Activated T-cell treated with anti-CD3 and anti-CD28 coated beads, Interleukin-2, amount 50 U/mL, for 1 hour (primary cell): ENCODE measurements around the gene GLT1D1.
"Not testable (repeated sequence)": the region's sequence is repeated elsewhere in the genome, so short reads cannot be mapped to it uniquely, and the experiment has no call there.

Experiments
- DNase-seq: peaks from one replicate; pipeline ENCODE4 v3.0.0-alpha.2; 2020

GLT1D1 gene

DNA sequence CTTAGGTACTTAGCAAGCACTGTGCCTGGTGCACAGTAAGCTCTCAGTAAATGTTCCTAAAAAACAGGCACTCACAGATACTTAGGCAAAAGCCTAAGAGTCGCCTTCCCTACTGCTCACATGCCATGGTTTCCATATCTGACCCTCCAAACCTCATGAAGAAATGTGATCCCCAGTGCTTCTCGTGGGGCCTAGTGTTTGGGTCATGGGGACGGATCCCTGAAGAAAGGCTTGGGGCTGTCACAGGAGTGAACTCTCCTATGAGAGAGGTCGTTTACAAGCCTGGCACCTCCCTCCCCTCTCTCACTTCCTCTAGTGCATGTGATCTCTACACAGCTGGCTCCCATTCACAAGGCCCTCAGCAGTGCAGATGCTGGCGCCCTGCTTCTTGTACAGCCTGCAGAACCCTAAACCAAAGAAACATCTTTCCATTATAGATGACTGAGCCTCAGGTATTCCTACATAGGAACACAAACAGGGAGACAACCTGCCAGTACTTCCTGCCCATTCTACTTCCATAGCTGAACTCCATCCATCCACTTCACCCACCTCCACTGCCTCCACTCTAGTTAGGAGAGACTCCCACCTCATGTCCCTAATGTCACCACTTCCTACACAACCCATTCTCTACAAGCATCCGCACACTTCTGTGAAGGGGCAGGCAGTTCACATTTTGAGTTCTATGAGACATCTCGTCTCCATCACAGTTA, 32.4 kb upstream of the GLT1D1 start:
- no peak for DNase-seq

DNA sequence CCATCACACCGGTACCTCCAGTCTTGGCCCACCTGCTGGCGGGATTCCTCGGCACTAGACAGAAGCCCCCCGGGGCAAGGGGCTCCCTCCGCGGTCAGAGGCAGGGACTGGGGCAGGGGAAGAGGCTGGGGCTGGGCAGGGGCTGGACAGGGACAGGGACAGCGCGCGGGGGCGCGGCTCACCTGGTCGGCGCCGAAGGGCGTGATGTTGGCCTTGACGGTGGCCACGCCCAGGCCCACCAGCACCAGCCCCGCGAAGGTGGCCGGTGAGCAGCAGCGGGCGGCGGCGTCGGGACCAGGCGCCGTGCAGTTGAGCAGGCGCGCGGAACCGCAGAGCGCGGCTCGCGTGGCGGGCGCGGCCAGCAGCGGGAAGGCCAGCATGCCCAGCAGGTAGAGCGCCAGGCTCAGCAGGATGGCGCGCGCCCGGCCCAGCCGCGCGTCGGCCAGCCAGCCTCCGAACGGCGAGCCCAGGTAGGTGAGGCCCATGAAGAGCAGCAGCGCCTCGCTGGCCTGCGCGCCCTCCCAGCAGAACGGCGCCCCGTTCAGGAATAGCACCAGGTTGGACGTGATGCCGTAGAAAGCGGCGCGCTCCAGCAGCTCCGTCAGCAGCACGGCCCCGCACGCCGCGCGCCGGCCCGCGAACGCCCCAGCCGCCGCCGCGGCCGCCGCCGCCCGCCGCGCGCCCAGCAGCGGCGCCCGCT, 29.9 kb upstream of the GLT1D1 start:
- no peak for DNase-seq

DNA sequence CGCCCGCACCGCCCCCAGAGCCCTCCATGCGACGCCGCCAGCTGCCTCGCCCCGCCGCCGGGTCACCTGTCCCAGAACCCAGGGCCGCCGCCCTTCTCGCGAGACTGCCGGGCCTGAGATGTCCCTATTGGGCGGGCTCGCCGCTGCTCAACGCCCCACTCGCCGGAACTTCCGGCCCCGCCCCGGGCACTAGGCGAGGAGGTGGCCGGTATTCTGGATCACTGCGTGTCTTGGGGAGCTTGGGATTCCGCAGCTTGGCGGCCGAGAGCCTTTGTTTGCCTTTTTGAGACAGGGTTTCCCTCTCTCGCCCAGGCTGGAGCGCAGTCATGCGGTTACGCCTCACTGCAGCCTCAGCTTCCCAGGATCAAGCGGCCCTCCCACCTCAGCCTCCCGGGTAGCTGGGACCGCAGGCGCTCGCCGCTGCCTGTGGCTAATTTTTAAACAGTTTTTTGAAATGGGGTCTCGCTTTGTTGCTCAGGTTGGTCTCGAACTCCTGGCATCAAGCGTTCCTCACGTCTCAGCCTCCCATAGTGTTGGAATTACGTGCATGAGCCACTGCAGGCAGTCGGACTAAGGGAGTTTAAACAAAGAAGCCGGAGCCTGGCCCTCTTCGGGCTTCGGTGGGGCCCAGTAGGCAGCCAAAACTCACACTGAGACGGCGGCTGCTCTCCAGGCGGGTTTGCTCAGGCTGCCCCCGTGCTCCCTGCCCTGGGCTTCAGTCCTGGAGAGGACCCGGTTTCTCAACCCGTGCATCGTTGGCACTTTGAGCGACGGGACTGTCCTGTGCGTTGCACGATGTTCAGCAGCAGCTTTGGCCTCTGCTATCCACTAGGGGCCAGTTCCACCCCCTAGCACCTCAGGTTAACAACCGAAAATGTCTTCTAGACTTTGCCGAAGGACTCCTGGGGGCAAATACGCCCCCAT, 29.1 kb upstream of the GLT1D1 start, which contains the start of gene SLC15A4:
SLC15A4 (minus strand) TSS at position 43 of the 924 bp plus-strand sequence; CDS start at position 28, 15 bp downstream.
- peak; percentile 88 for DNase-seq

DNA sequence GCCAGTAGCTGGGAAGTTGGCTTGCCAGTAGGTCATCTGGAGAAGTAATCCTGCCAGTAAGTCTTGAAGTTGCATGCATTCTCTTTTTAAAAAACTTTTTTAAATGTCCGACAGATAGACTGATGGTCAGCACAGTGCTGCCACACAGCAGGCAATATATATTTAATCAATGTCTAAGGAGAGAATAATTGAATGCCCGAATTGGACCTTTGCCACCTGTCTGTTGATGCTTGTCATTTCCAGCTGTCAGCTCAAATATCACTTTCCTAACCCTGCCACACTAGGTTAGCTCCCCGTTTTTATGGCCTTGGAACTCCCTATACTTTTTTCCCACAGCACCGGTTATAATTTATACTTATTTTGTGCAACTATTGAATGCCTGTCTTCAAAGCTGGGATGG, 27.4 kb upstream of the GLT1D1 start:
- no peak for DNase-seq

DNA sequence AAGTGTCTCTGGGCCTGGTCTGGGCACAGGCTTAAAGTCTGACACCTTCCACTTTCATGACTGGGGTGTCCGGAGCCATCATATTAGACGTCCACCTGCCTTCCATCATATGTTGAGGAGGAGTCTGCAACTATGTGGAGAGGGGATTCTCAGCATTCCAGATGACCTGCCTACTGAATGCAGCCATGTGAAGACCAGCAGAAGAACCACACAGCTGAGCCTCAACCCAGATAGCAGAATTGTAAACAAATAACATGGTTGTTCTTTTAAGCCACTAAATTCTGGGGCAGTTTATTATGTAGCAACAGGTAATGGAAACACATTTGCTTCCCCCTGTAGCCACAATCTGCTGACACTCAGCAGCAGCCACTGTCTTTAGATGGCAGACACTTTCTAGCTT, 25.6 kb upstream of the GLT1D1 start:
- DNase-seq = no peak

DNA sequence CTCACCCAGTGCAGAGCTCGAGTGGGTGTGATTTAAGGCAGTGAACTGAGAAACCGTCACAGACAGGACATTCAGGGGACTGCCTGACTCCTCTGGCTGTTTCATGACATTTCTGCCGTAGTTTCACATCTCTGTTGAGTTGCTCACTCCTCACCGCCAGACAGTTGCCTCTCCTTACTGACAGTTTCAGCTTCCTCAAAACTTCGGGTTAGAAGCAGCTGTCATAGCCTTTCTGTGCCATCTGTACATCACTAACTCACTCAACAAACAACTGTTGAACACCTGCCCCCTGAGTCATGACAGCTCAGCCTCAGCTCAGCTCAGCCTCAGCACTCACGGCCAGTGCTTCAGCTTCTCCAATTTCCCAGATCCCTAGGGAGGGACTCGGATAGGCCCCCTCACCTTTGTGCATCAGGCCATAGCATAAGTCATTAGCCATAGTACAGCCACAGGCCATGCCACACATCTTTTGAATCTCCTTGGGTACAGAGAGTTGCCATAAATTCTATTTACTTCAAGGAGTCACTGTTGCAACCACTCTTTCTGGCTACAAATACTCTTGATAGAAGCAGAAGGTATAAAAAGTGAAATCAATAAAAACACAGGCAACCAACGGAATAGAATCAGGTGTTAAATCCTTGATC, 23.3 kb upstream of the GLT1D1 start:
- DNase-seq = no peak

DNA sequence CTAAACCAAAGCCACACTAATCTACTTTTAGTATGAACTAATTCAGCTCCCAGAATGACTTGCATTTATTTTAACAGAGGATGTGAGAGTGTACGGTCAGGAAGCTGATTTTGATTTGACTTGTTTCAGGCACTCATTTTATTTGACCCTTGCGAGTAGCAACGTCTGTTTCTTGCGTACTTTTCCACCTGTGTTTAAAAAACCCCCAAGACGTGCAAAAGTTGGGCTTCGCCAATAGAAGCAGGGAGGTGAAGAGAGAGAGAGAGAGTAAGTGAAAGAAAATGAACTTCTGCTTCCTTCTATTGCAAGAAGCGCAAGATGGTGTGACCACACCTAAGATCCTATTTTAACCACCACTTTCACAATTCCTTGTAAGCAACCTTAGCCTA, 22.8 kb upstream of the GLT1D1 start:
- DNase-seq = no peak

DNA sequence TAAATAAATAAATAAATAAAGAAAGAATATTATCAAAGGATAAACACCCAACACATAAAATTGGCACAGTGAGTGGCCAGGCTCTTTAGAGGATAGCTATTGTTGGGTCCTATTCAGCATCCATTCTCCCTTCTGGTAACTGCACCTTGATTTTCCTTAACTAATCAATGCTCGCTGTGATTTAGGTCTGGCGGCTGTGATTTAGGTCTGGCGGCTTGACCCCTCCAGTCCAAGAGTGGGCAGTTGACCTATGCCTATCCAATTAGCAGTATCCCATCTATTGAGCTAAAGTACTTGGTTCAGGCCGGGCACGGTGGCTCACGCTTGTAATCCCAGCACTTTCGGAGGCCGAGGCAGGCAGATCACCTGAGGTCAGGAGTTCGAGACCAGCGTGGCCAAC, 19.9 kb upstream of the GLT1D1 start:
- DNase-seq = no peak

DNA sequence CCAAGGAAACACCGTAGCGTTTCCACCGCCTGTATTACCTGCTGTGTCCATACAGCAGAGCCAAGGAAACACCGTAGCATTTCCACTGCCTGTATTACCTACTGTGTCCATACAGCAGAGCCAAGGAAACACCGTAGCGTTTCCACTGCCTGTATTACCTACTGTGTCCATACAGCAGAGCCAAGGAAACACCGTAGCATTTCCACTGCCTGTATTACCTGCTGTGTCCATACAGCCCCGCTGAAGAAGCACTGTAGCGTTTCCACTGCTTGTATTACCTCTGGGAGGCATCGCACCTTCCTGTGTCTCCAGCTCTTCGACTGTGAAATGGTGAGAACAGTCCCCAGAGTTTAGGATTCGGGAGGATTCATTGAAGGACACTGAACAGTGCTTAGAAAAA, 13.4 kb upstream of the GLT1D1 start:
- DNase-seq = not testable (repeated sequence)

DNA sequence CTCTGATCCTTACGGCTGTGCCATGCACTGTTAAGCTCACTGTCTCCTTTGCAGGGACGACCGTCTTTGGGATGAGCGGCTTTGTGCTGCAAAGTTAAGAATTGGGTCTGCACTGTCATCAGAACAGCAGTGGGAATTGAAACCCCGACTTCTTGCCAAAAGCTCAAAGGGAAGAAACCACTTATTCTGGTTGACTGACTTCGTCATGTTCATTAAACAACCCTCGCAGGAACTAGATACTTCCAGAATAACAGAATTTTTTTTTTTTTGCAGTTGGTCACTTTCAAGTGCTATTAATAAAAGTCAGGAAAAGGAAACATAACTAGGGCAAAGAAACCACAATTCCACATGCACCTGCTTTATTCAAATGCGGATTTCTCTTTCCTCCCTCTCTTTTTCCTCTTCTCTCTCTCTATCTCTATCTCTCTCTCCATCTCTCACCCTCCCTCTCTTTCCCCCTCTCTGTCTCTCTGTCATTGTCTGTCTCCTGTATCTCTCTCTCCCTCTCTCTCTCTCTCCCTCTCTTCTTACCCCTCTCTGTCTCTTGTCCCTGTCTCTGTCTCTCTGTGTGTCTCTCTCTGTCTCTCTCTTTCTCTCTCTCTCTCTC, 12.3 kb upstream of the GLT1D1 start:
- DNase-seq = no peak

DNA sequence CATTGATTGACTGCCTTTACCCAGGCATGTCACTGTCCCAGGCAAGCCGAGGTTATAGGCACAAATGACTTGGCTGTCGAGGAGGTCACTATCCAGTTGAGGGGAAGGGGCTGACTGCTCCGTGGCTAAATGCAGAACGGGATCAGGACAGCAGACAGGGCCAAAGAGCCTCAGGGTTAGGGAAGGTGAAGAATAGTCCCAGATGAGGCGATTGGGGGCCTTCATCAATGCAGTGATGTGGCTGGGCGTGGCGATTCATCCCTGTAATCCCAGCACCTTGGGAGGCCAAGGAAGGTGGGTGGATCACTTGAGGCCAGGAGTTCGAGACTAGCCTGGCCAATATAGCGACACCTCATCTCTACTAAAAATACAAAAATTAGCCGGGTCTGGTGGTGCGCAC, 10.7 kb upstream of the GLT1D1 start:
- no peak for DNase-seq

DNA sequence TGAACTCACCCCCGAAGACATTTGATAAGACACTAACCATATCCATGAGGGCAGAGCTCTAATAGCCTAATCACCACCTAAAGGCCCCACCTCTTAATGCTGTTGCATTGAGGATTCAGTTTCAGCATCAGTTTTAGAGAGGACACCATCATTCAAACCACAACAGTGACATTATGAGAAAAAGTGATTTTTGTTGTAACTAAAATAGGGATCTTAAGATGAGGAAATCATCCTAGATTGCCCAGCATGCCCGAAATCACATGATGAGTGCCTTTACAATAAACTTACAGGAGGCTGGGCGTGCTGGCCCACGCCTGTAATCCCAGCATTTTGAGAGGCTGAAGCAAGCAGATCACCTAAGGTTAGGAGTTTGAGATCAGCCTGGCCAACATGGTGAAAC, 9.7 kb upstream of the GLT1D1 start:
- DNase-seq = no peak

DNA sequence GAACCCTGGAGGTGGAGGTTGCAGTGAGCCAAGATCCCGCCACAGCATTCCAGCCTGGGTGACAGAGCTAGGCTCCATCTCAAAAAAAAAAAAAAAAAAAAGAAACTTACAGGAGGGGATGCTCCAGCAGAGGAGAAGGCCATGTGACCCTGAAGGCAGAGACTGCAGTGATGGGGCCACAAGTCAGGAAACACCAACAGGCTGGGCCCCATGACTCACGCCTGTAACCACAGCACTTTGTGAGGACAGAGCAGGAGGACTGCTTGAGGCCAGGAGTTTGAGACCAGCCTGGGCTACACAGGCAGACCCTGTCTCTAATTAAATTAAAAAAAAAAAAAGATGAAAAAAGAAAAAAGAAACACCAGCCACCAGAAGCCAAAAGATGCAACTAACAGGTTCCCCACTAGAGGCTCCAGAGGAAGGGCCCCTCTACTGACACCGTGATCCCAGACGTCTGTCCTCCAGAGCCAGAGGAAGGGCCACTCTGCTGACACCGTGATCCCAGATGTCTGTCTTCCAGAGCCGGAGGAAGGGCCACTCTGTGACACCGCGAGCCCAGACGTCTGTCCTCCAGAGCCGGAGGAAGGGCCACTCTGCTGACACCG, 9.1 kb upstream of the GLT1D1 start:
- DNase-seq = no peak

DNA sequence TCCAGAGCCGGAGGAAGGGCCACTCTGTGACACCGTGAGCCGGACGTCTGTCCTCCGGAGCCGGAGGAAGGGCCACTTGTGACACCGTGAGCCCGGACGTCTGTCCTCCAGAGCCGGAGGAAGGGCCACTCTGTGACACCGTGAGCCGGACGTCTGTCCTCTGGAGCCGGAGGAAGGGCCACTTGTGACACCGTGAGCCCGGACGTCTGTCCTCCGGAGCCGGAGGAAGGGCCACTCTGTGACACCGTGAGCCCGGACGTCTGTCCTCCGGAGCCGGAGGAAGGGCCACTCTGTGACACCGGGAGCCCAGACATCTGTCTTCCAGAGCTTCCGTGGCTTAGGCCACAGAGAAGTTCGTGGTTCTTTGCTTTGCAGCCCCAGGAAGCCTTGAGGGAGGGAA, 6.6 kb upstream of the GLT1D1 start:
- DNase-seq = not testable (repeated sequence)

DNA sequence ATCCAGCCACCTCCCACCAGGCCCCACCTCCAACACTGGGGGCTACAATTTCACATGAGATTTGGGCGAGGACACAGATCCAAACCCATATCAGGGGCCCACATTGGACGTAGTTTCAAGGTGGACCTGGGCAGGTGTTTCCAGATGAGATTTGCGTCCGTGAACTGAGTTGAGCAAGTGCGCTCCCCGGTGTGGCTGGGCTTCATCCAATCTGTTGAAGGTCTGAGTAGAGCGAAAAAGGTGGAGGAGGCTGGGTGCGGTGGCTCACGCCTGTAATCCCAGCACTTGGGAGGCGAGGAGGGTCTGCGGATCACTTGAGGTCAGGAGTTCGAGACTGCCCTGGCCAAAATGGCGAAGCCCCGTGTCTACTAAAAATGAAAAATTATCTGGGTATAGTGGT, 4.9 kb upstream of the GLT1D1 start:
- no peak for DNase-seq

DNA sequence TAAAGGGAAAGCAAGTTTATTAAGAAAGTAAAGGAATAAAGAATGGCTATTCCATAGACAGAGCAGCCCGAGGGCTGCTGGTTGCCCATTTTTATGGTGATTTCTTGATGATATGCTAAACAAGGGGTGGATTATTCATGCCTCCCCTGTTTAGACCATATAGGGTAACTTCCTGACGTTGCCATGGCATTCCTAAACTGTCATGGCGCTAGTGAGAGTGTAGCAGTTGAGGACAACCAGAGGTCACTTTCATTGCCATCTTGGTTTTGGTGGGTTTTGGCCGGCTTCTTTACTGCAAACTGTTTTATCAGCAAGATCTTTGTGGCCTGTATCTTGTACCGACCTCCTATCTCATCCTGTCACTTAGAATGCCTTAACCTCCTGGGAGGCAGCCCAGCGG, 3.5 kb upstream of the GLT1D1 start:
- not testable (repeated sequence) for DNase-seq

DNA sequence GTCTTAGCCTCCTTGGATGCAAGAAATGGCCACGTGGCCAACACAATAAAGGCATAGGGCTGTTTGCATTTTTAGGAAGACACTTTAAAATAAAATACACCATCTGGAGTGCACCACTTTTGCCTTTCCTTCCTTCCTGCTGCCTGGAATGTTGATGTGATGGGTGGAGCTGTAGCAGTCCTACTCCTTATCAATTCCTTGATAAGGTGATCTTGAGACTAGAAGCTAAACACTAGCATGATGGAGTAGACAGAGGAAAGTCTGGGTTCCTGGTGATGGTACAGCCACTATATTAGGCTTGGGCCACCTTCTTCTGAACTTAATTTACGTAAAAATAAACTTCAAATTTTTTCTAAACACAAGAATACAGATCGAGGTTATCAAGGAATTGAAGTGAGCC, 2.9 kb upstream of the GLT1D1 start:
- no peak for DNase-seq

DNA sequence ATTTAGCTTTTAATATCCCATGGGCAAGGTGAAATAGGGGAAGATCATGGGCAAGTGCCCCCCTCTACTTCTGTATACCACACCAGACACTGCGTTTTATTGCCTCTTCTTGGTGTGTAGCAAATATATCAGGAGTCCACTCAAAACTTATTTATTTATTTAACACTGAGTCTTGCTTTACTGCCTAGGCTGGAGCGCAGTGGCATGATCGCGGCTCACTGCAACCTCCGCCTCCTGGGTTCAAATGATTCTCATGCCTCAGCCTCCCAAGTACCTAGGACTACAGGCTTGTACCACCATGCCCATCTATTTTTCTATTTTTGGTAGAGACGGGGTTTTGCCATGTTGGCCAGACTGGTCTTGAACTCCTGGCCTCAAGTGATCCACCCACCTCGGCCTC, 1.8 kb upstream of the GLT1D1 start:
- DNase-seq = not testable (repeated sequence)

DNA sequence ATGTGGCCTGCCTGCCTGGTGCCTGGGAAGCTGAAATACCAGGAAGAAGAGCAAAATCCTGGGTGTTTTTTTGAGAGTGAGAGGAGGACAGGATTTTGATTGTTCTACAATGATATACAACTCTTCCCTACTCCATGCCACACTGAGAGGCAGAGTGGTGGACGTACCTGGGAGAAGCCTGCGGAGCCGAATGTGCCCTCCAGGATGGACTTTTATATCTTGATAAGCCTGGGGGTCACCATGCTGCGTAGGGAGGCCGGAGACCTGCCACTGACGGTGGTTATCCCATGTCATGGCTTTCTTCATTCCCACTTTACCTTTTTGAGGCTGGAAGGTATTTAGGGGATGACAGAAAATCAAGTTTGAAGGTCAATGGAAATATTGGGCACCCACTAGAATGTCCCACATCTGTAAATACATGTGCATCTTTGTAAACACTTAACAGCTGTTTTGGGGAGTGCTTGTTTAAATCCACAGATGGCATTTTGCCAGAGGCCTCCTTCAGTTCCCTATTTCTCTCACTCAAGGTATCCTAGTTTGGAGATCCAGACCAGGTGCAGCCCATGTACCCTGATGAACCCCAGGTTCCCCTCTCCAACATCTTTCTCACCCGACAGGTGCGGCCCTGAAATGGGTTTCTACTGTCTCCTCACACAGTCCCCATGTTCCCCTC, 1.1 kb upstream of the GLT1D1 start:
- DNase-seq = no peak

DNA sequence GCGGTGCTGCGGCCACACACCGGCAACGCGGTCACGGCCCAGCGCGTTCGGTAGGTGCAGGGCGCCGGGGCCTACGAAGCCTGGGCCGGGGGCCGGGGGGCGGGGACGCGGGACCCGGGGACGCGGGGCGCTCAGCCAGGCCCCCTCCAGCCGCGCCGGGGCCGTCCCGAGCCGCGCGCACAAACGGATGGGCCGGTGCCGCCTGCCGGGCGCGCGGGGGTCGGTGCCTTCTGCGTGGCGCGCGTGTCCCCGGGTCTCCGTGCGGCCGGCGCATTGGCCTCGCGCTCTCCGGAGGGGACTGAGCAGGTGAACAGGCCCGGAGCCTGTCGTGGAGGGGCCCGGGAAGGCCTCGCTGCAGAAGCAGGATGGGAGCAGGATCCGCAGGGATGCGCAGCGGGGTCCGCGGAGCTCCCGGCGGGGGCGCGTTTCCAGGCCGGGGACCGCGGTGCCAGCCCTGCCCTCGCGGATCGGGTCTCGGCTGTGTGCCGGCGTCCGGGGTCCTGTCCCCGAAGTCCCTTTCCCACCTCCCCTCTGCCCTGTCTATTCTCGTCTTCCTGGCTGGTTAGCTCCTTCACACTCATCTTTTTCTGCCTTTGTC, 421 bp downstream of the GLT1D1 start:
- DNase-seq = no peak
